WTC11 (cell line): ENCODE measurements around the gene RBSN. TPM values are rescaled to one million over a fixed set of nuclear protein-coding genes. Genes with fewer than 3 reads are reported as not detected.
A peak's percentile ranks its signal among the peaks of the same experiment; 100 is the strongest.

ENCODE experiments used
- ATF6 ChIP-seq: sonication (generic); formaldehyde crosslinking; IDR thresholded peaks from 2 replicates; pipeline ENCODE4 v1.8.1; 2023; ENCODE audit warnings: mild to moderate bottlenecking, missing genetic modification reagents
- CDX4 ChIP-seq: fragments of 250-450 bp; sonication (Bioruptor Pico); IDR thresholded peaks from 2 replicates; pipeline ENCODE4 v1.9.0; 2021; ENCODE audit warnings: moderate library complexity, mild to moderate bottlenecking, inconsistent platforms, borderline replicate concordance
- E2F1 ChIP-seq: sonication (generic); formaldehyde crosslinking; IDR thresholded peaks from 2 replicates; pipeline ENCODE4 v1.8.0; 2022; ENCODE audit warnings: mild to moderate bottlenecking, missing genetic modification reagents
- E2F4 ChIP-seq: sonication (generic); formaldehyde crosslinking; IDR thresholded peaks from 2 replicates; pipeline ENCODE4 v1.8.1; 2022; ENCODE audit warnings: low read depth, mild to moderate bottlenecking, moderate library complexity, missing genetic modification reagents, borderline replicate concordance
- EMX1 ChIP-seq: fragments of 250-450 bp; sonication (Bioruptor Pico); IDR thresholded peaks from 2 replicates; pipeline ENCODE4 v1.8.0; 2021; ENCODE audit warnings: mild to moderate bottlenecking
- ERG ChIP-seq: fragments of 250-450 bp; sonication (Bioruptor Pico); IDR thresholded peaks from 2 replicates; pipeline ENCODE4 v1.8.0; 2021; ENCODE audit warnings: mild to moderate bottlenecking
- FOXP4 ChIP-seq: sonication (generic); formaldehyde crosslinking; IDR thresholded peaks from 2 replicates; pipeline ENCODE4 v1.8.0; 2022; ENCODE audit warnings: mild to moderate bottlenecking, missing genetic modification reagents
- GTF2I ChIP-seq: fragments of 250-450 bp; sonication (Bioruptor Pico); conservative IDR thresholded peaks from 2 replicates; pipeline ENCODE4 v1.4.0; 2021; ENCODE audit warnings: mild to moderate bottlenecking
- HMGXB4 ChIP-seq: sonication (generic); formaldehyde crosslinking; IDR thresholded peaks from 2 replicates; pipeline ENCODE4 v1.8.1; 2023; ENCODE audit warnings: mild to moderate bottlenecking, moderate library complexity, missing genetic modification reagents
- MLX ChIP-seq: sonication (generic); formaldehyde crosslinking; IDR thresholded peaks from 2 replicates; pipeline ENCODE4 v1.8.1; 2023; ENCODE audit warnings: mild to moderate bottlenecking, missing genetic modification reagents, moderate library complexity
- NR1H2 ChIP-seq: sonication (generic); formaldehyde crosslinking; IDR thresholded peaks from 2 replicates; pipeline ENCODE4 v1.9.0; 2021; ENCODE audit warnings: mild to moderate bottlenecking, moderate library complexity, missing genetic modification reagents
- NR3C1 ChIP-seq: sonication (generic); formaldehyde crosslinking; conservative IDR thresholded peaks from 2 replicates; pipeline ENCODE4 v1.8.1; 2023; ENCODE audit warnings: low read depth, mild to moderate bottlenecking, missing genetic modification reagents
- OVOL2 ChIP-seq: fragments of 250-450 bp; sonication (Bioruptor Pico); IDR thresholded peaks from 2 replicates; pipeline ENCODE4 v1.9.0; 2021; ENCODE audit warnings: mild to moderate bottlenecking, borderline replicate concordance
- SOX15 ChIP-seq: fragments of 250-450 bp; sonication (Bioruptor Pico); IDR thresholded peaks from 2 replicates; pipeline ENCODE4 v1.9.0; 2021; ENCODE audit warnings: mild to moderate bottlenecking
- TP53 ChIP-seq: sonication (generic); formaldehyde crosslinking; IDR thresholded peaks from 2 replicates; pipeline ENCODE4 v1.8.1; 2023; ENCODE audit warnings: mild to moderate bottlenecking, missing genetic modification reagents
- USF2 ChIP-seq: sonication (generic); formaldehyde crosslinking; IDR thresholded peaks from 2 replicates; pipeline ENCODE4 v1.8.1; 2023; ENCODE audit warnings: mild to moderate bottlenecking, missing genetic modification reagents, moderate library complexity
- ZBTB21 ChIP-seq: sonication (generic); formaldehyde crosslinking; IDR thresholded peaks from 2 replicates; pipeline ENCODE4 v1.8.1; 2023; ENCODE audit warnings: mild to moderate bottlenecking, missing genetic modification reagents, borderline replicate concordance
- ZNF219 ChIP-seq: sonication (generic); formaldehyde crosslinking; IDR thresholded peaks from 2 replicates; pipeline ENCODE4 v1.8.0; 2023; ENCODE audit warnings: missing genetic modification reagents, mild to moderate bottlenecking, borderline replicate concordance
- ZNF425 ChIP-seq: fragments of 250-450 bp; sonication (Bioruptor Pico); conservative IDR thresholded peaks from 2 replicates; pipeline ENCODE4 v1.9.0; 2021; ENCODE audit warnings: mild to moderate bottlenecking
- ZSCAN18 ChIP-seq: fragments of 250-450 bp; sonication (Bioruptor Pico); IDR thresholded peaks from 2 replicates; pipeline ENCODE4 v2.1.2; 2022; ENCODE audit warnings: mild to moderate bottlenecking, moderate library complexity
- total RNA-seq: library from RNA; stranded (reverse); gene quantifications from 3 replicates; pipeline ENCODE4 v1.2.3, GENCODE V29; 2021

Gene RBSN
- total RNA-seq, 1 experiment from 2014 or later = 24.2 TPM

- TF ChIP-seq USF2 (CRISPR knock-in tag) (no peak), ERG (no peak), OVOL2 (CRISPR knock-in tag) (no peak), ZNF219 (CRISPR knock-in tag) (no peak), HMGXB4 (CRISPR knock-in tag) (0 out of 2 replicates have a peak, but pooled peaks have one; percentile 68), FOXP4 (CRISPR knock-in tag) (0 out of 2 replicates have a peak, but pooled peaks have one; percentile 49), TP53 (CRISPR knock-in tag) (no peak), ATF6 (CRISPR knock-in tag) (0 out of 2 replicates have a peak, but pooled peaks have one; percentile 60), ZBTB21 (CRISPR knock-in tag) (no peak), E2F4 (CRISPR knock-in tag) (peak; percentile 96), ZSCAN18 (CRISPR knock-in tag) (no peak), MLX (CRISPR knock-in tag) (no peak), EMX1 (CRISPR knock-in tag) (no peak), ZNF425 (CRISPR knock-in tag) (no peak), SOX15 (CRISPR knock-in tag) (no peak), NR1H2 (CRISPR knock-in tag) (no peak), GTF2I (CRISPR knock-in tag) (no peak), E2F1 (CRISPR knock-in tag) (0 out of 2 replicates have a peak, but pooled peaks have one; percentile 58), NR3C1 (CRISPR knock-in tag) (no peak), CDX4 (CRISPR knock-in tag) (no peak)
Observed at GRCh38 chr3:15098503-15099363, at the start of gene RBSN (continued).
